IMR-90 (cell line): ENCODE data around the gene INPP5F. TPM values are rescaled to one million over a fixed set of nuclear protein-coding genes. Genes with fewer than 3 reads are reported as not detected.

ENCODE experiments used
- ATAC-seq: fragments of 200-7000 bp; cut with Tn5 transposase; 2 replicates; pipeline ENCODE4 v1.9.1; 2020; ENCODE audit warnings: low read depth, mild to moderate bottlenecking, moderate library complexity
- BruUV-seq: library from RNA; stranded (reverse); fragments of 400-500 nt; replicated peaks from 2 replicates; lab custom pipeline; 2021; lab: Mats Ljungman, UMichigan
- CTCF ChIA-PET: fragments of 300-600 bp; formaldehyde crosslinking; extraction: SDS; loops from one replicate; lab custom pipeline; 2021; ENCODE audit warnings: antibody characterized with exemption; lab: Yijun Ruan, JAX
- POLR2A ChIA-PET: fragments of 300-600 bp; sonication (Branson Sonifier 250); formaldehyde crosslinking; loops from one replicate; lab custom pipeline; 2022; ENCODE audit warnings: antibody characterized with exemption; ENCODE audit not compliant: unreplicated experiment; lab: Charles Lee
- DNase-seq: peaks from one replicate; pipeline ENCODE4 v3.0.0; 2013
- H2AFZ ChIP-seq: replicated peaks from 2 replicates; pipeline ENCODE3; 2013; ENCODE audit warnings: low read length, mild to moderate bottlenecking; ENCODE audit not compliant: poor library complexity
- H2AK5ac ChIP-seq: 2 replicates; pipeline ENCODE4 v1.6.1; 2013; ENCODE audit warnings: low read depth, low read length, inconsistent platforms
- H2AK9ac ChIP-seq: replicated peaks from 2 replicates; pipeline ENCODE3; 2013; ENCODE audit warnings: mild to moderate bottlenecking, low read depth, low read length, moderate library complexity; ENCODE audit not compliant: poor library complexity
- H2BK120ac ChIP-seq: 2 replicates; pipeline ENCODE4 v1.6.1; 2013; ENCODE audit warnings: low read depth, low read length, inconsistent platforms
- H2BK15ac ChIP-seq: 3 replicates; pipeline ENCODE4 v1.6.1; 2013; ENCODE audit warnings: low read depth, low read length, inconsistent platforms
- H2BK20ac ChIP-seq: 2 replicates; pipeline ENCODE4 v1.6.1; 2013; ENCODE audit warnings: low read depth, mild to moderate bottlenecking, inconsistent platforms, low read length, moderate library complexity
- H2BK5ac ChIP-seq: 2 replicates; pipeline ENCODE4 v1.6.1; 2013; ENCODE audit warnings: mild to moderate bottlenecking, low read depth, low read length, inconsistent platforms; ENCODE audit not compliant: poor library complexity, severe bottlenecking
- H3K14ac ChIP-seq: replicated peaks from 2 replicates; pipeline ENCODE4 v1.6.1; 2013; ENCODE audit warnings: low read depth, low read length, inconsistent platforms
- H3K18ac ChIP-seq: 2 replicates; pipeline ENCODE4 v1.6.1; 2013; ENCODE audit warnings: low read depth, low read length, control low read depth
- H3K23ac ChIP-seq: 2 replicates; pipeline ENCODE4 v1.6.1; 2013; ENCODE audit warnings: low read depth, low read length, inconsistent platforms
- H3K27ac ChIP-seq: 2 replicates; pipeline ENCODE4 v1.5.1; 2013; ENCODE audit warnings: mild to moderate bottlenecking, control low read depth, low read length; ENCODE audit not compliant: insufficient read depth
- H3K27me3 ChIP-seq: 2 replicates; pipeline ENCODE4 v1.6.1; 2013; ENCODE audit warnings: low read length; ENCODE audit not compliant: control insufficient read depth, insufficient read depth
- H3K36me3 ChIP-seq: 2 replicates; pipeline ENCODE4 v1.6.1; 2013; ENCODE audit warnings: low read length, mixed read lengths; ENCODE audit not compliant: control insufficient read depth, insufficient read depth
- H3K4ac ChIP-seq: 2 replicates; pipeline ENCODE4 v1.6.1; 2013; ENCODE audit warnings: low read depth, low read length, inconsistent platforms
- H3K4me1 ChIP-seq: 2 replicates; pipeline ENCODE4 v1.6.1; 2013; ENCODE audit warnings: low read length, mixed read lengths; ENCODE audit not compliant: control insufficient read depth, insufficient read depth
- H3K4me2 ChIP-seq: 2 replicates; pipeline ENCODE4 v1.6.1; 2013; ENCODE audit warnings: low read depth, mild to moderate bottlenecking, control low read depth, low read length, moderate library complexity
- H3K4me3 ChIP-seq: 2 replicates; pipeline ENCODE4 v1.5.1; 2013; ENCODE audit warnings: low read depth, mild to moderate bottlenecking, control low read depth, low read length, moderate library complexity; ENCODE audit not compliant: insufficient read depth
- H3K56ac ChIP-seq: 2 replicates; pipeline ENCODE4 v1.6.1; 2013; ENCODE audit warnings: low read length, inconsistent platforms; ENCODE audit not compliant: insufficient read depth; ENCODE audit errors: extremely low read depth
- H3K79me1 ChIP-seq, 2 experiments: 2 replicates each; pipeline ENCODE4 v1.6.1; 2013; ENCODE audit warnings: low read length in 2 of 2, inconsistent platforms in 1 of 2, low read depth in 1 of 2
- H3K9ac ChIP-seq: 2 replicates; pipeline ENCODE4 v1.6.1; 2013; ENCODE audit warnings: low read depth, low read length, control low read depth
- H3K9me1 ChIP-seq: 2 replicates; pipeline ENCODE4 v1.6.1; 2013; ENCODE audit warnings: low read length, inconsistent platforms; ENCODE audit not compliant: insufficient read depth
- H3K9me3 ChIP-seq: 2 replicates; pipeline ENCODE4 v1.6.1; 2013; ENCODE audit warnings: low read length; ENCODE audit not compliant: control insufficient read depth, insufficient read depth
- H4K20me1 ChIP-seq: 2 replicates; pipeline ENCODE4 v1.6.1; 2013; ENCODE audit warnings: low read length, inconsistent platforms; ENCODE audit not compliant: insufficient read depth
- H4K5ac ChIP-seq: 2 replicates; pipeline ENCODE4 v1.6.1; 2013; ENCODE audit warnings: mild to moderate bottlenecking, low read depth, low read length, control low read depth
- H4K8ac ChIP-seq, 2 experiments: 2 replicates each; pipeline ENCODE4 v1.6.1; 2013; ENCODE audit warnings: low read depth in 2 of 2, low read length in 2 of 2, control low read depth in 1 of 2, inconsistent platforms in 1 of 2
- H4K91ac ChIP-seq: 2 replicates; pipeline ENCODE4 v1.6.1; 2013; ENCODE audit warnings: low read depth, low read length, inconsistent platforms; ENCODE audit not compliant: insufficient read depth
- BHLHE40 ChIP-seq: fragments of 150-350 bp; IDR thresholded peaks from 2 replicates; pipeline ENCODE4 v1.6.1; 2016; ENCODE audit warnings: mild to moderate bottlenecking, low read depth, low read length
- CEBPB ChIP-seq: IDR thresholded peaks from 2 replicates; pipeline ENCODE4 v1.6.1; 2012; ENCODE audit warnings: low read depth, low read length, improper control_type of control experiment
- CTCF ChIP-seq: conservative IDR thresholded peaks from 2 replicates; pipeline ENCODE4 v1.5.1; 2012; ENCODE audit warnings: mild to moderate bottlenecking, low read depth, low read length, improper control_type of control experiment
- ELK1 ChIP-seq: fragments of 150-350 bp; IDR thresholded peaks from 2 replicates; pipeline ENCODE4 v1.6.1; 2016; ENCODE audit warnings: low read depth, mild to moderate bottlenecking, low read length, moderate library complexity, borderline replicate concordance
- FOS ChIP-seq: fragments of 150-350 bp; IDR thresholded peaks from 2 replicates; pipeline ENCODE4 v1.6.1; 2016; ENCODE audit warnings: low read depth, low read length
- MAZ ChIP-seq: IDR thresholded peaks from 2 replicates; pipeline ENCODE4 v1.6.1; 2012; ENCODE audit warnings: low read depth, mild to moderate bottlenecking, low read length, improper control_type of control experiment, moderate library complexity, borderline replicate concordance
- MXI1 ChIP-seq: IDR thresholded peaks from 2 replicates; pipeline ENCODE4 v1.6.1; 2012; ENCODE audit warnings: low read depth, mild to moderate bottlenecking, low read length, moderate library complexity, borderline replicate concordance
- RAD21 ChIP-seq: IDR thresholded peaks from 2 replicates; pipeline ENCODE4 v1.6.1; 2012; ENCODE audit warnings: low read length, improper control_type of control experiment
- RCOR1 ChIP-seq: IDR thresholded peaks from 2 replicates; pipeline ENCODE4 v1.6.1; 2012; ENCODE audit warnings: mild to moderate bottlenecking, low read length, improper control_type of control experiment; ENCODE audit not compliant: insufficient replicate concordance
- WGBS, 2 experiments: methylation state at CpG; one replicate each; pipeline versions ENCODE4 v1.1.5 to v1.1.7; 2013; ENCODE audit warnings: missing lambda C conversion rate in 2 of 2; ENCODE audit not compliant: insufficient read length in 1 of 2; ENCODE audit errors: extremely low coverage in 2 of 2; 5-methylcytosine and 5-hydroxymethylcytosine counted together
- dilution Hi-C: fragments of 300-500 bp; cut with HindIII; formaldehyde crosslinking; loops from one replicate; pipeline ENCODE4 v1.14.3; 2018; ENCODE audit warnings: low sequenced_read_pairs; ENCODE audit not compliant: unreplicated experiment
- in situ Hi-C: fragments of 300-500 bp; cut with MboI; formaldehyde crosslinking; loops from 3 replicates; pipeline ENCODE4 v1.14.3; 2019; ENCODE audit warnings: low sequenced_read_pairs, inconsistent platforms, mixed read lengths
- intact Hi-C: fragments of 100-400 bp; cut with micrococcal nuclease; formaldehyde crosslinking; loops from 2 replicates; pipeline ENCODE4 v1.10.0; 2022
- polyA plus RNA-seq, 3 experiments: library from polyadenylated mRNA; depleted of rRNA; stranded (reverse); fragments of >200 nt; gene quantifications; 2 replicates each; pipeline ENCODE4 v1.2.3, GENCODE V29; 2012; ENCODE audit warnings: low replicate concordance in 1 of 3
- total RNA-seq: library from RNA; depleted of rRNA; stranded (reverse); fragments of >200 nt; gene quantifications from 2 replicates; pipeline ENCODE4 v1.2.3, GENCODE V29; 2012

INPP5F gene
- total and polyA plus RNA-seq, 2 of the 4 experiments (the other 2 are of a cell fraction), result 19.0 to 29.6 TPM

DNA sequence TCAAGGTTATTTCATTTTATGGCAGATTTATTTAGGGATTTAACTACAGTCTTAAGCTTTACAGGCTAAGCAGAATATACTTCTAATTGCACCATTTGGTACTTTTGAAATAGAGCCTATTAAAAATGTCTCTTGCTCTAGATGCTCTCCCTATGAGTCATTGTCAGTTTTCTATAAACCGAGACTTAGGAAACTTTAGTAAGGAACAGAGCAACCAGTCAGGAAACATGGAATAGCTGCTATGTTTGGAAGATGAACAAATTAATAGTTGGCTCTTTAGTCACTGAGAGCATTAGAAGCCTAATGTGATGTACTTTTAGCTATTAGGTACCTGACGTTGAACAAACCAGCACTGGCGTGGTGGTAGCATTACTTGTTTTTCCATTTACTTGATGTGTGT is 35.3 kb downstream of the INPP5F start:
- ChIA-PET CTCF (interaction anchor here (0.6 to 2.9 kb wide), 4 partner anchors 11 to 98 kb away, joined by 3 to 19 read pairs (median 8); no protein-coding TSS in a partner anchor), POLR2A (no interaction called here)
- Histone ChIP-seq H3K4ac (no peak overlapping the region), H2BK20ac (peak overlapping the region; percentile 16; the same call in 1 of the 2 replicates), H2BK5ac (peak overlapping the region; percentile 92), H3K9ac (no peak overlapping the region), H3K27me3 (no peaks in the 10 kb centered on the region), H4K5ac (no peak overlapping the region), H4K20me1 (no peaks in the 10 kb centered on the region), H3K14ac (no peak overlapping the region), H2BK120ac (peak overlapping the region; percentile 8; the same call in 1 of the 2 replicates), H3K56ac (no peak overlapping the region), H3K18ac (no peak overlapping the region), H3K36me3 (no peaks in the 10 kb centered on the region), H2AK9ac (no peak overlapping the region), H3K4me3 (no peak overlapping the region), H4K8ac (no peak overlapping the region), H3K4me2 (peak overlapping the region; percentile 79; the same call in 1 of the 2 replicates), H3K9me1 (peaks cover 8% of the 10 kb centered on the region), H3K23ac (no peak overlapping the region), H3K9me3 (no peaks in the 10 kb centered on the region), H3K4me1 (peaks cover 10% of the 10 kb centered on the region), H2BK15ac (no peak overlapping the region), H4K91ac (no peak overlapping the region; the same call in 1 of the 2 replicates), H2AK5ac (no peak overlapping the region), H3K27ac (no peak overlapping the region), H3K79me1 (peaks cover 7 to 23% of the 10 kb centered on the region in 2 experiments; a peak in 3 of 4 replicates), H2AFZ (no peak overlapping the region)
- intact Hi-C loops, result loop anchor here (5.0 kb wide), 1 partner anchor 51 kb away; no protein-coding TSS in a partner anchor
- TF ChIP-seq ELK1 (no peak), FOS (peak; percentile 75; the same call in 1 of the 2 replicates), RAD21 (no peak), CTCF (no peak), BHLHE40 (0 out of 2 replicates have a peak, but pooled peaks have one; percentile 9), RCOR1 (peak; percentile 37), MXI1 (no peak), MAZ (no peak), CEBPB (peak; percentile 81)
- in situ Hi-C loops, result no loop called here
- ATAC-seq (peak; percentile 88), DNase-seq (peak; percentile 94)
- no CpG with 5 or more reads among the region's 3 CpGs for WGBS, 2 experiments
- dilution Hi-C loops, result no loop called here
- BruUV-seq, result no TSS peak
